HG02623 (cell line): Measurements from ENCODE around the gene ACOT12.

Source experiments
- ATAC-seq: cut with Tn5 transposase; IDR thresholded peaks from one replicate; pipeline ENCODE4 v1.9.1; 2021; ENCODE audit warnings: moderate library complexity; ENCODE audit not compliant: unreplicated experiment

Gene ACOT12

GRCh38 chr5:81401266-81401665 lies 7.3 kb upstream of the ACOT12 start:
- ATAC-seq: no peak

- no peak for ATAC-seq
These were observed 6.4 kb upstream of the ACOT12 start for GRCh38 chr5:81400375-81400774.

- no peak for ATAC-seq
These were observed 4.8 kb upstream of the ACOT12 start for GRCh38 chr5:81398741-81399140.

- no peak for ATAC-seq
These were observed 3.2 kb upstream of the ACOT12 start for GRCh38 chr5:81397176-81397575.

GRCh38 chr5:81395262-81395661 lies 1.3 kb upstream of the ACOT12 start:
- no peak for ATAC-seq

GRCh38 chr5:81393430-81393782 lies 528 bp downstream of the ACOT12 start:
- no peak for ATAC-seq

- ATAC-seq: no peak
These were observed 4.9 kb downstream of the ACOT12 start for GRCh38 chr5:81389025-81389424.

GRCh38 chr5:81388169-81388568 lies 5.8 kb downstream of the ACOT12 start:
- ATAC-seq: no peak

GRCh38 chr5:81383867-81384266 lies 10.1 kb downstream of the ACOT12 start:
- no peak for ATAC-seq

GRCh38 chr5:81371354-81371876 lies 22.5 kb downstream of the ACOT12 start:
- ATAC-seq: no peak

GRCh38 chr5:81370912-81371311 lies 23.0 kb downstream of the ACOT12 start:
- ATAC-seq: no peak

GRCh38 chr5:81365541-81365940 lies 28.4 kb downstream of the ACOT12 start:
- ATAC-seq: no peak

- no peak for ATAC-seq
These were observed 30.7 kb downstream of the ACOT12 start for GRCh38 chr5:81363093-81363871.

GRCh38 chr5:81361600-81361999 lies 32.3 kb downstream of the ACOT12 start:
- no peak for ATAC-seq

GRCh38 chr5:81360640-81361039 lies 33.3 kb downstream of the ACOT12 start:
- no peak for ATAC-seq

GRCh38 chr5:81359881-81360280 lies 34.1 kb downstream of the ACOT12 start:
- no peak for ATAC-seq

- ATAC-seq: no peak
These were observed 34.8 kb downstream of the ACOT12 start for GRCh38 chr5:81359108-81359507.

- ATAC-seq: no peak
These were observed 38.4 kb downstream of the ACOT12 start for GRCh38 chr5:81355291-81356251.

- ATAC-seq: no peak
These were observed 39.8 kb downstream of the ACOT12 start for GRCh38 chr5:81354093-81354492.

- no peak for ATAC-seq
These were observed 40.7 kb downstream of the ACOT12 start for GRCh38 chr5:81353189-81353588.

- no peak for ATAC-seq
These were observed 43.4 kb downstream of the ACOT12 start for GRCh38 chr5:81350507-81350906.

GRCh38 chr5:81349161-81349560 lies 44.8 kb downstream of the ACOT12 start:
- no peak for ATAC-seq
